Stomach (tissue), 9 donors: ENCODE data around the gene RANBP10. TPM values are rescaled to one million over a fixed set of nuclear protein-coding genes. Genes with fewer than 3 reads are reported as not detected.

Experiments
- DNase-seq, 2 donors: peaks; one replicate each; pipeline versions ENCODE4 v3.0.0 to v3.0.0-alpha.2; 2013 to 2019
- H3K27ac ChIP-seq, 5 donors: fragments of 200-600 bp in 4 of 5; sonication (generic) in 4 of 5; one replicate each; pipeline ENCODE4 v1.5.1; 2013 to 2019; ENCODE audit warnings: mild to moderate bottlenecking in 1 of 5, moderate library complexity in 1 of 5
- H3K27me3 ChIP-seq, 3 donors: fragments of 200-600 bp; sonication (generic); one replicate each; pipeline ENCODE4 v1.5.1; 2017 to 2019; ENCODE audit warnings: mixed run types in 1 of 3
- H3K36me3 ChIP-seq, 4 donors: fragments of 200-600 bp; sonication (generic); 1 replicate in 3 of 4; 2 replicates in 1 of 4; pipeline ENCODE4 v1.5.1; 2016 to 2019
- H3K4me1 ChIP-seq, 4 donors: fragments of 200-600 bp; sonication (generic); one replicate each; pipeline ENCODE4 v1.5.1; 2016 to 2019
- H3K4me3 ChIP-seq, 4 donors: fragments of 200-600 bp; sonication (generic) in 3 of 4; one replicate each; pipeline ENCODE4 v1.5.1; 2016 to 2019; ENCODE audit warnings: mild to moderate bottlenecking in 1 of 4
- H3K9me3 ChIP-seq, 4 donors: fragments of 200-600 bp; sonication (generic); one replicate each; pipeline ENCODE4 v1.5.1; 2016 to 2019
- EP300 ChIP-seq: sonication (generic); formaldehyde crosslinking; IDR thresholded peaks from one replicate; pipeline ENCODE4 v1.6.1; 2017; ENCODE audit warnings: antibody characterized with exemption
- POLR2A ChIP-seq, 4 donors: fragments of 450-650 bp; IDR thresholded peaks; one replicate each; pipeline ENCODE4 v1.6.1; 2016; ENCODE audit warnings: antibody characterized with exemption in 4 of 4, control low read depth in 2 of 4, mild to moderate bottlenecking in 1 of 4, moderate library complexity in 1 of 4
- POLR2AphosphoS5 ChIP-seq, 3 donors: sonication (generic); formaldehyde crosslinking; IDR thresholded peaks; one replicate each; pipeline ENCODE4 v1.6.1; 2016; ENCODE audit warnings: antibody characterized with exemption in 3 of 3
- WGBS, 5 donors: extraction: QIAGEN DNeasy Blood & Tissue Kit in 3 of 5; methylation state at CpG; one replicate each; pipeline versions ENCODE4 v1.1.5 to v1.1.7; 2013 to 2018; 5-methylcytosine and 5-hydroxymethylcytosine counted together
- intact Hi-C: fragments of 100-400 bp; cut with DNase I; formaldehyde crosslinking; loops from one replicate; pipeline ENCODE4 v1.15.1; 2023; ENCODE audit warnings: low total_unique reads
- polyA plus RNA-seq, 3 donors: library from polyadenylated mRNA; stranded (reverse); fragments of 200-250 nt; gene quantifications; one replicate each; pipeline ENCODE4 v1.2.3, GENCODE V29; 2013
- total RNA-seq, 5 donors: library from RNA; depleted of rRNA; stranded (reverse); fragments of >200 nt; gene quantifications; one replicate each; pipeline versions ENCODE4 v1.1.0 to v1.2.3, GENCODE V29; 2014 to 2016
- TF ChIP-seq, protein P1 (sequence below), 7 experiments: fragments of 450-650 bp in 4 of 7; fragments of 200-600 bp in 3 of 7; sonication (generic) in 3 of 7; IDR thresholded peaks; one replicate each; pipeline ENCODE4 v1.5.1; 2016 to 2019; ENCODE audit warnings: antibody characterized with exemption in 7 of 7, control low read depth in 2 of 7, mild to moderate bottlenecking in 1 of 7
- donor health status: healthy with polysubstance abuse.
- donor health status: Bipolar disorder and iron deficiency.
- donor health status: healthy.

Gene RANBP10
- total and polyA plus RNA-seq, 8 donors, result 2.9 to 37.3 (median 8.0) TPM

DNA sequence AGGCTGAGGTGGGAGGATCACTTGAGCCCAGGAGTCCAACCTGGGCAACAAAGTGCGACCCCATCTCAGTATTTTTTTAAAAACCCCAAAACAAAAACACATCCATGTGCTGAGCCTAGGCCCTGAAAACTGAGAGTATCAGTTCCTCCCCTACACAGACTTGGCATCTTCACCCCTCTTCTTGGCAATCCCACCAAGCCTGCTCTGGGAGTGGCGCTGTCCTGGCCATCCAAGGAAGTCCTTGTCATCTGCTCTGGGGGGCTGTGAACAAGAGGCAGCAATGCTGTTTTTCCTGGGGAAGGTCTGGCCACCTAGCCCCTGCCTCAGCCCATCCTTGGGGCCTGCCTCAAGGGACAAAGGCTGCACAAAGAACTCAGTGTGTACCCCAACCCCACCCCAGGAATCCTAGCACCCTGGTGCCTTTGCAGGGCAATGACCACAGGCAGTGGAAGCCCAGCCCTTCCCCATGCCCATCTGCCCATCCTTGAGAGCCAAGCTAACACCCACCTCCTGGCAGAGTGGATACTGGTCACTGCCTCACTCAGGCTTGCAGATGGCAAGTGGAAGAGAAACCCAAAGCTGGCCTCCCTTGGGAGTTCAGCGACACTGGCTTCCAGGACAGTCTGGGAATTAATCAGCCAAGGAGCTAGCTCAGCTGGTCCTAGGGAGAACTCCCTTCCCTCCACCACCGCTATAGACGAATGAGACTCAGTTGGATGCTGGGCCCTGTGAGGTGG is 72.5 kb downstream of the RANBP10 start:
- no peak overlapping the region for H3K27ac ChIP-seq
- peaks cover 0 to 17% (median 5%) of the 10 kb centered on the region in 4 donors for H3K4me1 ChIP-seq
- no peak for DNase-seq
- TF ChIP-seq POLR2A (IDR thresholded peaks at IDR 0.05) (no peak), POLR2AphosphoS5 (IDR thresholded peaks at IDR 0.05) (no peak), EP300 (no peak)
- TF ChIP-seq, protein P1, sequence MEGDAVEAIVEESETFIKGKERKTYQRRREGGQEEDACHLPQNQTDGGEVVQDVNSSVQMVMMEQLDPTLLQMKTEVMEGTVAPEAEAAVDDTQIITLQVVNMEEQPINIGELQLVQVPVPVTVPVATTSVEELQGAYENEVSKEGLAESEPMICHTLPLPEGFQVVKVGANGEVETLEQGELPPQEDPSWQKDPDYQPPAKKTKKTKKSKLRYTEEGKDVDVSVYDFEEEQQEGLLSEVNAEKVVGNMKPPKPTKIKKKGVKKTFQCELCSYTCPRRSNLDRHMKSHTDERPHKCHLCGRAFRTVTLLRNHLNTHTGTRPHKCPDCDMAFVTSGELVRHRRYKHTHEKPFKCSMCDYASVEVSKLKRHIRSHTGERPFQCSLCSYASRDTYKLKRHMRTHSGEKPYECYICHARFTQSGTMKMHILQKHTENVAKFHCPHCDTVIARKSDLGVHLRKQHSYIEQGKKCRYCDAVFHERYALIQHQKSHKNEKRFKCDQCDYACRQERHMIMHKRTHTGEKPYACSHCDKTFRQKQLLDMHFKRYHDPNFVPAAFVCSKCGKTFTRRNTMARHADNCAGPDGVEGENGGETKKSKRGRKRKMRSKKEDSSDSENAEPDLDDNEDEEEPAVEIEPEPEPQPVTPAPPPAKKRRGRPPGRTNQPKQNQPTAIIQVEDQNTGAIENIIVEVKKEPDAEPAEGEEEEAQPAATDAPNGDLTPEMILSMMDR (IDR thresholded peaks at IDR 0.05), result no peak
- no peaks in the 10 kb centered on the region for H3K9me3 ChIP-seq
- H3K36me3 ChIP-seq, result peaks cover 28 to 86% (median 70%) of the 10 kb centered on the region in 4 donors
- intact Hi-C loops, result no loop called here
- 92 to 100% (median 96%) methylated on average over 5 of the region's 5 CpGs for WGBS, 5 donors
- no peaks in the 10 kb centered on the region for H3K27me3 ChIP-seq
- no peak overlapping the region for H3K4me3 ChIP-seq

DNA sequence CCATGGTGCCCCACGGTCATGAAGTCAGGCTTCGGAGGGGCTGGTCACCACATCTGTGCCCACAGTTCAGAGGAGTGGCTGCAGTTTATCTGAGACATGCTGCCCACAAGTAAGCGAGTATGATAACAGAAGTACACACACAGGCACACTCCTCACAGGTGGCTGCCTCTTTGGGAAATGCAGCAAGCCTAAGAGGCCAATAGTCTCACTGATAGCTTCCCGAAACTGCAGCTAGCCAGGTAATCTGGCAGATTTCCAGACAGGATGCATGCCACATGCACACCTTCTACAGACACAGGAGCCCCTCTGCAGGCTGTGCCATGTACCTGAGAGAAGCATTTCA is 74.6 kb downstream of the RANBP10 start:
- Histone ChIP-seq H3K4me3 (no peak overlapping the region), H3K4me1 (peaks cover 0 to 17% (median 5%) of the 10 kb centered on the region in 4 donors), H3K36me3 (peaks cover 46 to 89% (median 80%) of the 10 kb centered on the region in 4 donors), H3K27ac (peak overlapping the region in 1 of 5 donors; percentile 14), H3K9me3 (no peaks in the 10 kb centered on the region), H3K27me3 (no peaks in the 10 kb centered on the region)
- TF ChIP-seq, protein P1 (IDR thresholded peaks at IDR 0.05), result no peak
- TF ChIP-seq POLR2A (IDR thresholded peaks at IDR 0.05), result no peak
- TF ChIP-seq EP300, result no peak
- TF ChIP-seq POLR2AphosphoS5 (IDR thresholded peaks at IDR 0.05), result no peak
- intact Hi-C loops, result no loop called here
- DNase-seq, result peak; percentile 46 to 77
- WGBS, 5 donors, result 35 to 66% (median 50%) methylated on average over 3 to 4 of the region's 4 CpGs

DNA sequence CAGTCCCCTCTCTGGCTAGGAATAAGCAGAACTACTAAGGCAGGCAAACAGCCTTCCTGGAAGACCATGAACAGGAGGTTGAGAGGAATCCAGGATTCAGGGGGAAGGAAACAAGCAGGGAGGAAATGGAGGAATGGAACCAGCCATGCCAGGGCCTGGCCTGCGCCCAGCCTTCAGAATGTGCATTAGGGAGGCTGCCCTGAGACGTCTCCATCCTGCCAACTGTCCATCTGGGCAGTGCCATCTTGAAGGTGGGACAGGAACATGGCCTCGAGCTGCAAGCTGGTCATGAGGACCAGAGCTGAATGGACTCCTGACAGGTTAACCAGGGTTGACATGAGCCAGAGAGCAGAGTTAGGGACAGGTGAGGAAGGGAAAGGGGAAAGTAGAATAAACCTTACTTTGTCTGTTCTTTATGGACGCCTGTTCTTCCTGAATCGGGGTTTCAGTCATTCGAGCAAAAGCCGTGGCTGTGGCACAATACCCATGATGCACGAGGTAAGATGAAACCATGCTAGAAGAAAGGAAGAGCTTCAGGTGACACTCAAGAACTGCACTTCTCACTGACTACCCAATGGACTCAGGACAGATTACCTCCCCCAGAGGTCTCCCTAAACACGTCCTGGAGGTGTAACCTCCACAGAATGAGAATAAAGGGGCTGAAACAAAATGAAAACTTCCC is 75.1 kb downstream of the RANBP10 start:
- Histone ChIP-seq H3K36me3 (peaks cover 48 to 89% (median 85%) of the 10 kb centered on the region in 4 donors), H3K4me1 (peaks cover 0 to 17% (median 5%) of the 10 kb centered on the region in 4 donors), H3K9me3 (no peaks in the 10 kb centered on the region), H3K27ac (peak overlapping the region in 1 of 5 donors; percentile 14), H3K4me3 (no peak overlapping the region), H3K27me3 (no peaks in the 10 kb centered on the region)
- TF ChIP-seq POLR2AphosphoS5 (IDR thresholded peaks at IDR 0.05) (no peak), POLR2A (IDR thresholded peaks at IDR 0.05) (no peak), EP300 (no peak)
- TF ChIP-seq, protein P1 (IDR thresholded peaks at IDR 0.05), result no peak
- 67 to 79% (median 75%) methylated on average over 9 of the region's 9 CpGs for WGBS, 5 donors
- DNase-seq, result no peak
- intact Hi-C loops, result no loop called here

DNA sequence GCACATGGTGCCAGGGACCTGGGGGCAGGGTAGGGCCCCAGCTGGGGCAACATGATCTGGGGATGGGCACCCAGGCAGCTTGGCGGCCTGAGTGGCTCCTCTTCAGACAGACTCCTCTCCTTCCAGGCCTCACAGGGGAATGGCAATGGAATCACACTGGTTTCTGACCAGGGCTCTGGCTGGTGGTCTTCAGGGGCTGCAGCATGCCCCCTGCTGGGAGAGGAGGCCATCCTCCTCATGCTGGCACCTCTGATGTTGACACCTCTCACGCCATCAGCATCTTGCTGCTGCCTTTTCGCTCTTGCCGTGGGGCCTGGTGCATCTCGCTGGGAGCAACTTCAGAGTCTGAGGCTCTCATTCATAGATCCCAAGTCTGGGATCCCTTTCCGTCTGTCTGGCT is 76.0 kb downstream of the RANBP10 start:
- no peak for TF ChIP-seq POLR2A (IDR thresholded peaks at IDR 0.05)
- TF ChIP-seq, protein P1 (IDR thresholded peaks at IDR 0.05), result no peak
- TF ChIP-seq EP300, result no peak
- TF ChIP-seq POLR2AphosphoS5 (IDR thresholded peaks at IDR 0.05), result no peak
- no peak for DNase-seq
- Histone ChIP-seq H3K27ac (no peak overlapping the region), H3K9me3 (no peaks in the 10 kb centered on the region), H3K4me3 (no peak overlapping the region), H3K27me3 (no peaks in the 10 kb centered on the region), H3K4me1 (peaks cover 0 to 17% (median 5%) of the 10 kb centered on the region in 4 donors), H3K36me3 (peaks cover 49 to 95% (median 89%) of the 10 kb centered on the region in 4 donors)
- intact Hi-C loops, result no loop called here
- 90 to 100% (median 94%) methylated on average over 5 to 6 of the region's 6 CpGs for WGBS, 5 donors
